ENCODE results near the gene PES1.
"Not testable (repeated sequence)": the region's sequence is repeated elsewhere in the genome, so short reads cannot be mapped to it uniquely, and the experiment has no call there.

The PES1 gene

GRCh38 chr22:30626413-30626812 lies 34.7 kb upstream of the PES1 start:
- no peak overlapping the region for H3K4me2 ChIP-seq (ENCODE audit: low read length)
- H3K4me3 ChIP-seq (ENCODE audit: low read length) = no peak overlapping the region
- no peak overlapping the region for H3K9ac ChIP-seq (ENCODE audit: low read depth, low read length)
- H3K27me3 ChIP-seq (ENCODE audit: control insufficient read depth, insufficient read depth, low read length) = no peaks in the 10 kb centered on the region
- no peaks in the 10 kb centered on the region for H3K36me3 ChIP-seq (ENCODE audit: insufficient read depth, low read length)
- H3K4me1 ChIP-seq (ENCODE audit: control insufficient read depth, insufficient read depth, low read length) = no peaks in the 10 kb centered on the region
- H3K9me3 ChIP-seq (replicated peaks; ENCODE audit: low read length) = no peaks in the 10 kb centered on the region

- not testable (repeated sequence) for H3K9me3 ChIP-seq (replicated peaks; ENCODE audit: low read length); H3K36me3 ChIP-seq (ENCODE audit: insufficient read depth, low read length); H3K4me1 ChIP-seq (ENCODE audit: control insufficient read depth, insufficient read depth, low read length); H3K4me2 ChIP-seq (ENCODE audit: low read length); H3K27me3 ChIP-seq (ENCODE audit: control insufficient read depth, insufficient read depth, low read length); H3K9ac ChIP-seq (ENCODE audit: low read depth, low read length); H3K4me3 ChIP-seq (ENCODE audit: low read length)
Measured at GRCh38 chr22:30619909-30620308, 28.2 kb upstream of the PES1 start.

- no peak overlapping the region for H3K4me2 ChIP-seq (ENCODE audit: low read length)
- H3K4me1 ChIP-seq (ENCODE audit: control insufficient read depth, insufficient read depth, low read length) = no peaks in the 10 kb centered on the region
Measured at GRCh38 chr22:30617819-30618218, 26.1 kb upstream of the PES1 start.

GRCh38 chr22:30615543-30615954 lies 23.8 kb upstream of the PES1 start:
- H3K9me3 ChIP-seq (replicated peaks; ENCODE audit: low read length) = no peaks in the 10 kb centered on the region
- H3K4me1 ChIP-seq (ENCODE audit: control insufficient read depth, insufficient read depth, low read length) = no peaks in the 10 kb centered on the region
- no peaks in the 10 kb centered on the region for H3K27me3 ChIP-seq (ENCODE audit: control insufficient read depth, insufficient read depth, low read length)
- H3K9ac ChIP-seq (ENCODE audit: low read depth, low read length) = no peak overlapping the region
- no peaks in the 10 kb centered on the region for H3K36me3 ChIP-seq (ENCODE audit: insufficient read depth, low read length)
- no peak overlapping the region for H3K4me2 ChIP-seq (ENCODE audit: low read length)
- no peak overlapping the region for H3K4me3 ChIP-seq (ENCODE audit: low read length)

More at GRCh38 chr22:30617819-30618218, 26.1 kb upstream of the PES1 start:
- no peak overlapping the region for H3K4me3 ChIP-seq (ENCODE audit: low read length)
- H3K9me3 ChIP-seq (replicated peaks; ENCODE audit: low read length) = no peaks in the 10 kb centered on the region
- no peak overlapping the region for H3K9ac ChIP-seq (ENCODE audit: low read depth, low read length)
- no peaks in the 10 kb centered on the region for H3K27me3 ChIP-seq (ENCODE audit: control insufficient read depth, insufficient read depth, low read length)
- no peaks in the 10 kb centered on the region for H3K36me3 ChIP-seq (ENCODE audit: insufficient read depth, low read length)

GRCh38 chr22:30614879-30615278 lies 23.2 kb upstream of the PES1 start:
- H3K4me2 ChIP-seq (ENCODE audit: low read length) = no peak overlapping the region
- peaks cover under 1% of the 10 kb centered on the region for H3K4me1 ChIP-seq (ENCODE audit: control insufficient read depth, insufficient read depth, low read length)
- no peaks in the 10 kb centered on the region for H3K36me3 ChIP-seq (ENCODE audit: insufficient read depth, low read length)
- no peaks in the 10 kb centered on the region for H3K9me3 ChIP-seq (replicated peaks; ENCODE audit: low read length)
- no peak overlapping the region for H3K4me3 ChIP-seq (ENCODE audit: low read length)
- H3K9ac ChIP-seq (ENCODE audit: low read depth, low read length) = no peak overlapping the region
- no peaks in the 10 kb centered on the region for H3K27me3 ChIP-seq (ENCODE audit: control insufficient read depth, insufficient read depth, low read length)

- Histone ChIP-seq H3K4me1 (ENCODE audit: control insufficient read depth, insufficient read depth, low read length) (peaks cover 6% of the 10 kb centered on the region), H3K36me3 (ENCODE audit: insufficient read depth, low read length) (no peaks in the 10 kb centered on the region), H3K9ac (ENCODE audit: low read depth, low read length) (no peak overlapping the region), H3K9me3 (replicated peaks; ENCODE audit: low read length) (no peaks in the 10 kb centered on the region), H3K4me3 (ENCODE audit: low read length) (no peak overlapping the region), H3K27me3 (ENCODE audit: control insufficient read depth, insufficient read depth, low read length) (no peaks in the 10 kb centered on the region), H3K4me2 (ENCODE audit: low read length) (no peak overlapping the region)
Measured at GRCh38 chr22:30614268-30614667, 22.6 kb upstream of the PES1 start.

- no peak overlapping the region for H3K9ac ChIP-seq (ENCODE audit: low read depth, low read length)
- no peaks in the 10 kb centered on the region for H3K27me3 ChIP-seq (ENCODE audit: control insufficient read depth, insufficient read depth, low read length)
- H3K4me2 ChIP-seq (ENCODE audit: low read length) = no peak overlapping the region
- no peaks in the 10 kb centered on the region for H3K36me3 ChIP-seq (ENCODE audit: insufficient read depth, low read length)
- H3K9me3 ChIP-seq (replicated peaks; ENCODE audit: low read length) = no peaks in the 10 kb centered on the region
- H3K4me3 ChIP-seq (ENCODE audit: low read length) = no peak overlapping the region
- H3K4me1 ChIP-seq (ENCODE audit: control insufficient read depth, insufficient read depth, low read length) = peaks cover 21% of the 10 kb centered on the region
Measured at GRCh38 chr22:30612789-30613188, 21.1 kb upstream of the PES1 start.

GRCh38 chr22:30611197-30611596 lies 19.5 kb upstream of the PES1 start:
- Histone ChIP-seq H3K4me1 (ENCODE audit: control insufficient read depth, insufficient read depth, low read length) (peaks cover 34% of the 10 kb centered on the region), H3K4me2 (ENCODE audit: low read length) (no peak overlapping the region), H3K4me3 (ENCODE audit: low read length) (no peak overlapping the region), H3K27me3 (ENCODE audit: control insufficient read depth, insufficient read depth, low read length) (no peaks in the 10 kb centered on the region), H3K9ac (ENCODE audit: low read depth, low read length) (no peak overlapping the region), H3K36me3 (ENCODE audit: insufficient read depth, low read length) (no peaks in the 10 kb centered on the region), H3K9me3 (replicated peaks; ENCODE audit: low read length) (no peaks in the 10 kb centered on the region)

GRCh38 chr22:30610299-30610698 lies 18.6 kb upstream of the PES1 start:
- no peaks in the 10 kb centered on the region for H3K9me3 ChIP-seq (replicated peaks; ENCODE audit: low read length)
- H3K9ac ChIP-seq (ENCODE audit: low read depth, low read length) = no peak overlapping the region
- H3K4me3 ChIP-seq (ENCODE audit: low read length) = no peak overlapping the region
- no peak overlapping the region for H3K4me2 ChIP-seq (ENCODE audit: low read length)
- H3K36me3 ChIP-seq (ENCODE audit: insufficient read depth, low read length) = no peaks in the 10 kb centered on the region
- H3K4me1 ChIP-seq (ENCODE audit: control insufficient read depth, insufficient read depth, low read length) = peaks cover 40% of the 10 kb centered on the region
- H3K27me3 ChIP-seq (ENCODE audit: control insufficient read depth, insufficient read depth, low read length) = no peaks in the 10 kb centered on the region

- Histone ChIP-seq H3K9me3 (replicated peaks; ENCODE audit: low read length) (no peaks in the 10 kb centered on the region), H3K4me1 (ENCODE audit: control insufficient read depth, insufficient read depth, low read length) (peaks cover 40% of the 10 kb centered on the region), H3K4me3 (ENCODE audit: low read length) (no peak overlapping the region), H3K27me3 (ENCODE audit: control insufficient read depth, insufficient read depth, low read length) (no peaks in the 10 kb centered on the region), H3K4me2 (ENCODE audit: low read length) (peak overlapping the region; percentile 70), H3K9ac (ENCODE audit: low read depth, low read length) (peak overlapping the region; percentile 12), H3K36me3 (ENCODE audit: insufficient read depth, low read length) (no peaks in the 10 kb centered on the region)
Measured at GRCh38 chr22:30609260-30610185, 17.8 kb upstream of the PES1 start.

- H3K4me1 ChIP-seq (ENCODE audit: control insufficient read depth, insufficient read depth, low read length) = peaks cover 40% of the 10 kb centered on the region
- H3K4me3 ChIP-seq (ENCODE audit: low read length) = no peak overlapping the region
- no peaks in the 10 kb centered on the region for H3K9me3 ChIP-seq (replicated peaks; ENCODE audit: low read length)
- H3K27me3 ChIP-seq (ENCODE audit: control insufficient read depth, insufficient read depth, low read length) = no peaks in the 10 kb centered on the region
- H3K4me2 ChIP-seq (ENCODE audit: low read length) = peak overlapping the region; percentile 89
- H3K9ac ChIP-seq (ENCODE audit: low read depth, low read length) = no peak overlapping the region
- H3K36me3 ChIP-seq (ENCODE audit: insufficient read depth, low read length) = no peaks in the 10 kb centered on the region
Measured at GRCh38 chr22:30607939-30608338, 16.2 kb upstream of the PES1 start.
